ENCODE data around the gene KRTAP4-7. TPM values are rescaled to one million over a fixed set of nuclear protein-coding genes. Genes with fewer than 3 reads are reported as not detected.
"Not testable (repeated sequence)": the region's sequence is repeated elsewhere in the genome, so short reads cannot be mapped to it uniquely, and the experiment has no call there.

KRTAP4-7 gene
- total and polyA plus RNA-seq, 2 of the 4 experiments (the other 2 are of a cell fraction): not detected

DNA sequence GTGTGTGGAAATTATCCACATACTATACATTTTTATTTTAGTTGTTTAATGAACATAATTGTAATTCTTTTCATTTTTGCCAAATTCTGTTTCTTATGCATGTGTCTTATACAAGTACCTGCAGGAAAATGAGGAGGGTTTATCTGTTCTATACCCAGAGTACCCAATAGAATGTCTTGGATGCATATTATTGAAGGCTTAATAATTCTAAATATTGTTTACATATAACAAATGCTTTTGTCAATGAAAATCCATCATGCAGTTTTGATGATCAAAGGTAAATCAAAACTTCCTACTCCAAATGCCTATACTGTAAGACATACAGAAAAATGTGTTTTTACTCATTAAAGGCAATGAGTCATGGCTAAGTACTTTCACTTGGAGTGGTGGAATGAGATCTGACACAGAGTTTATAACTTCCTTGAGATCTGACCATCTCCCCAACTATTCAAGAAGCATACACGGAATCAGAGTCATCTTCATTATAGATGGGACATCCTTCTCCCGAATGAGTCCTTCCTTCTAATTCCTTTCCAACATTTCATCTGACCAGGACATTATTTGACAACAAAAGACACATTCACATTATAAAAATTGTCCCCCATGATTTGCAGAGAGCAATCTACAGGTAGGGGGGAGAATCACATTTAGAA lies 20.6 kb downstream of the KRTAP4-7 start:
- Histone ChIP-seq H2BK5ac (ENCODE audit: low read depth, low read length, poor library complexity, severe bottlenecking) (peak overlapping the region; percentile 94), H4K8ac (ENCODE audit: low read depth in 2 of 2, low read length in 2 of 2) (peak overlapping the region in 1 of 2 experiments; percentile 49; a peak in 1 of 4 replicates), H3K56ac (ENCODE audit: extremely low read depth, insufficient read depth, low read length) (0 out of 2 replicates have a peak overlapping the region, but pooled peaks have one; percentile 32), H2BK120ac (ENCODE audit: low read depth, low read length) (peak overlapping the region; percentile 5; the same call in 1 of the 2 replicates)
- H3K23ac ChIP-seq (ENCODE audit: low read depth, low read length); H3K36me3 ChIP-seq (ENCODE audit: control insufficient read depth, insufficient read depth, low read length); H3K9ac ChIP-seq (ENCODE audit: low read depth, low read length); POLR2A ChIA-PET (ENCODE audit: unreplicated experiment); H3K27me3 ChIP-seq (ENCODE audit: control insufficient read depth, insufficient read depth, low read length); CTCF ChIA-PET; in situ Hi-C loops (cut with MboI; ENCODE audit: low sequenced_read_pairs); H3K14ac ChIP-seq (replicated peaks; ENCODE audit: low read depth, low read length); H2AFZ ChIP-seq (replicated peaks; ENCODE audit: low read length, poor library complexity); H3K18ac ChIP-seq (ENCODE audit: low read depth, low read length); H4K5ac ChIP-seq (ENCODE audit: low read depth, low read length); H3K27ac ChIP-seq (ENCODE audit: insufficient read depth, low read length); H3K4me3 ChIP-seq (ENCODE audit: insufficient read depth, low read depth, low read length); dilution Hi-C loops (cut with HindIII; ENCODE audit: low sequenced_read_pairs, unreplicated experiment); H4K20me1 ChIP-seq (ENCODE audit: insufficient read depth, low read length); H4K91ac ChIP-seq (ENCODE audit: insufficient read depth, low read depth, low read length); H2AK9ac ChIP-seq (replicated peaks; ENCODE audit: low read depth, low read length, poor library complexity); H2BK15ac ChIP-seq (ENCODE audit: low read depth, low read length); H3K4me2 ChIP-seq (ENCODE audit: low read depth, low read length); H3K9me1 ChIP-seq (ENCODE audit: insufficient read depth, low read length); H3K79me1 ChIP-seq (ENCODE audit: low read depth in 1 of 2, low read length in 2 of 2); H2AK5ac ChIP-seq (ENCODE audit: low read depth, low read length); intact Hi-C loops (cut with micrococcal nuclease); H3K4me1 ChIP-seq (ENCODE audit: control insufficient read depth, insufficient read depth, low read length); H2BK20ac ChIP-seq (ENCODE audit: low read depth, low read length); BruUV-seq (replicated peaks); H3K9me3 ChIP-seq (ENCODE audit: control insufficient read depth, insufficient read depth, low read length); H3K4ac ChIP-seq (ENCODE audit: low read depth, low read length): not testable (repeated sequence)
- peak; percentile 81 for ATAC-seq (ENCODE audit: low read depth)
- WGBS, 2 experiments (ENCODE audit: extremely low coverage in 2 of 2, insufficient read length in 1 of 2): no CpG with 5 or more reads among the region's 2 CpGs
- DNase-seq: peak; percentile 77
- 0 out of 2 replicates have a peak, but pooled peaks have one; percentile 8 for TF ChIP-seq FOS (IDR thresholded peaks at IDR 0.05; ENCODE audit: low read depth, low read length)

DNA sequence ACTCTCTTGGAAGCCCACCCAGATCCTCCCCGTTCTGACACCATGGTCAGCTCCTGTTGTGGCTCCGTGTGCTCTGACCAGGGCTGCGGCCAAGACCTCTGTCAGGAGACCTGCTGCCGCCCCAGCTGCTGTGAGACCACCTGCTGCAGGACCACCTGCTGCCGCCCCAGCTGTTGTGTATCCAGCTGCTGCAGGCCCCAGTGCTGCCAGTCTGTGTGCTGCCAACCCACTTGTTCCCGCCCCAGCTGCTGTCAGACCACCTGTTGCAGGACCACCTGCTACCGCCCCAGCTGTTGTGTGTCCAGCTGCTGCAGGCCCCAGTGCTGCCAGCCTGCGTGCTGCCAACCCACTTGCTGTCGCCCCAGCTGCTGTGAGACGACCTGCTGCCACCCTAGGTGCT lies 21.4 kb downstream of the KRTAP4-7 start, which contains the start of gene KRTAP4-9:
KRTAP4-9 (plus strand) TSS at position 43 of the 400 bp plus-strand sequence; CDS start at position 43, 0 bp downstream.
- H3K27ac ChIP-seq (ENCODE audit: insufficient read depth, low read length): peak within 1 kb of the TSS; percentile 51; the same call in 1 of the 2 replicates
- H2BK5ac ChIP-seq (ENCODE audit: low read depth, low read length, poor library complexity, severe bottlenecking): peak within 1 kb of the TSS; percentile 98
- BruUV-seq (replicated peaks); H3K4me1 ChIP-seq (ENCODE audit: control insufficient read depth, insufficient read depth, low read length); H3K9me3 ChIP-seq (ENCODE audit: control insufficient read depth, insufficient read depth, low read length); H3K4me3 ChIP-seq (ENCODE audit: insufficient read depth, low read depth, low read length); H3K4me2 ChIP-seq (ENCODE audit: low read depth, low read length); H2AK9ac ChIP-seq (replicated peaks; ENCODE audit: low read depth, low read length, poor library complexity); H3K36me3 ChIP-seq (ENCODE audit: control insufficient read depth, insufficient read depth, low read length); H4K20me1 ChIP-seq (ENCODE audit: insufficient read depth, low read length); POLR2A ChIA-PET (ENCODE audit: unreplicated experiment); H3K27me3 ChIP-seq (ENCODE audit: control insufficient read depth, insufficient read depth, low read length); DNase-seq; dilution Hi-C loops (cut with HindIII; ENCODE audit: low sequenced_read_pairs, unreplicated experiment); H3K9me1 ChIP-seq (ENCODE audit: insufficient read depth, low read length); ATAC-seq (ENCODE audit: low read depth); intact Hi-C loops (cut with micrococcal nuclease); in situ Hi-C loops (cut with MboI; ENCODE audit: low sequenced_read_pairs); H2AFZ ChIP-seq (replicated peaks; ENCODE audit: low read length, poor library complexity); CTCF ChIA-PET; H3K9ac ChIP-seq (ENCODE audit: low read depth, low read length); H3K23ac ChIP-seq (ENCODE audit: low read depth, low read length); H3K79me1 ChIP-seq (ENCODE audit: low read depth in 1 of 2, low read length in 2 of 2): not testable (repeated sequence)
- peak within 1 kb of the TSS; percentile 94 for H4K91ac ChIP-seq (ENCODE audit: insufficient read depth, low read depth, low read length)
- H2BK20ac ChIP-seq (ENCODE audit: low read depth, low read length): peak within 1 kb of the TSS; percentile 98
- H2AK5ac ChIP-seq (ENCODE audit: low read depth, low read length): peak within 1 kb of the TSS; percentile 95
- peak within 1 kb of the TSS; percentile 41 for H3K56ac ChIP-seq (ENCODE audit: extremely low read depth, insufficient read depth, low read length)
- H4K8ac ChIP-seq (ENCODE audit: low read depth in 2 of 2, low read length in 2 of 2): peak within 1 kb of the TSS; percentile 85 to 95
- whole genome bisulfite sequencing, 2 experiments (ENCODE audit: extremely low coverage in 2 of 2, insufficient read length in 1 of 2): 88% methylated on average over 6 of the region's 10 CpGs; no CpG with 5 or more reads in 1 of the 2 experiments
- peak within 1 kb of the TSS; percentile 89; the same call in 1 of the 2 replicates for H3K18ac ChIP-seq (ENCODE audit: low read depth, low read length)
- peak within 1 kb of the TSS; percentile 23; the same call in 1 of the 2 replicates for H4K5ac ChIP-seq (ENCODE audit: low read depth, low read length)
- H3K14ac ChIP-seq (replicated peaks; ENCODE audit: low read depth, low read length): peak within 1 kb of the TSS; percentile 85
- peak within 1 kb of the TSS; percentile 92; the same call in 2 of the 3 replicates for H2BK15ac ChIP-seq (ENCODE audit: low read depth, low read length)
- peak within 1 kb of the TSS; percentile 89 for H3K4ac ChIP-seq (ENCODE audit: low read depth, low read length)
- peak within 1 kb of the TSS; percentile 97 for H2BK120ac ChIP-seq (ENCODE audit: low read depth, low read length)
